SU-DHL-6 (cell line): ENCODE measurements around the gene AKT3.

Experiments used
- EZH2phosphoT487 ChIP-seq: fragments of 200-600 bp; sonication (generic), shearing (Covaris generic); conservative IDR thresholded peaks from 2 replicates; pipeline ENCODE4 v1.6.1; 2018; ENCODE audit warnings: mild to moderate bottlenecking, antibody characterized with exemption, low read length, moderate library complexity, mixed read lengths
- TF ChIP-seq, protein P1 (sequence below): fragments of 200-600 bp; sonication (generic); IDR thresholded peaks from one replicate; pipeline ENCODE4 v1.5.1; 2017; ENCODE audit warnings: antibody characterized with exemption, mild to moderate bottlenecking, low read length, moderate library complexity; ENCODE audit not compliant: insufficient read depth, poor library complexity, severe bottlenecking

DNA sequence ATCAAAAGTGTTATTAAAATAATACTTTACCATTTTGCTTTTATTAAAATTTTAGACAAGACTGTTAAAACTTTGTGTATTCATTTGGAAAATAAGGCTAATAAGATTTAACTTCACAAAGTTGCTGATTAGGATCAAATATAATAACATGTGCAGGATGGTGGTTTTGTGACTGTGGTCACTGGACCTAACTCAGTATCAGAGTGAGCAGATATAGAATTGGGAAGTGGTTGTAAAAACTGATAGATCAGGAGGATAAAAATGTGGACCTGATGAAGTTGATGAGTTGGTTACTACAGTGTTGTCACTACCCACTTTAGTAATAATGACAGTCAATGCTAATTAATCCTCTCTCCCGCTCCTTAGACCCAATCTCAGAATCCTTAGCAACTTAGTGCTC, 186.4 kb downstream of the AKT3 start:
- TF ChIP-seq, protein P1, sequence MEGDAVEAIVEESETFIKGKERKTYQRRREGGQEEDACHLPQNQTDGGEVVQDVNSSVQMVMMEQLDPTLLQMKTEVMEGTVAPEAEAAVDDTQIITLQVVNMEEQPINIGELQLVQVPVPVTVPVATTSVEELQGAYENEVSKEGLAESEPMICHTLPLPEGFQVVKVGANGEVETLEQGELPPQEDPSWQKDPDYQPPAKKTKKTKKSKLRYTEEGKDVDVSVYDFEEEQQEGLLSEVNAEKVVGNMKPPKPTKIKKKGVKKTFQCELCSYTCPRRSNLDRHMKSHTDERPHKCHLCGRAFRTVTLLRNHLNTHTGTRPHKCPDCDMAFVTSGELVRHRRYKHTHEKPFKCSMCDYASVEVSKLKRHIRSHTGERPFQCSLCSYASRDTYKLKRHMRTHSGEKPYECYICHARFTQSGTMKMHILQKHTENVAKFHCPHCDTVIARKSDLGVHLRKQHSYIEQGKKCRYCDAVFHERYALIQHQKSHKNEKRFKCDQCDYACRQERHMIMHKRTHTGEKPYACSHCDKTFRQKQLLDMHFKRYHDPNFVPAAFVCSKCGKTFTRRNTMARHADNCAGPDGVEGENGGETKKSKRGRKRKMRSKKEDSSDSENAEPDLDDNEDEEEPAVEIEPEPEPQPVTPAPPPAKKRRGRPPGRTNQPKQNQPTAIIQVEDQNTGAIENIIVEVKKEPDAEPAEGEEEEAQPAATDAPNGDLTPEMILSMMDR = no peak
- TF ChIP-seq EZH2phosphoT487 = no peak
